HFFc6 (cell line): Measurements from ENCODE around the gene TBC1D9. TPM values are rescaled to one million over a fixed set of nuclear protein-coding genes. Genes with fewer than 3 reads are reported as not detected.

Source experiments
- DNase-seq: peaks from one replicate; pipeline ENCODE4 v3.0.0-alpha.2; 2018
- H3K27ac Mint-ChIP-seq: 2 replicates; pipeline ENCODE4 v1.8.0; 2020; ENCODE audit warnings: mild to moderate bottlenecking, mixed read lengths
- H3K27me3 Mint-ChIP-seq: 2 replicates; pipeline ENCODE4 v1.8.0; 2021; ENCODE audit warnings: mild to moderate bottlenecking, moderate library complexity, mixed read lengths; ENCODE audit not compliant: insufficient read depth
- H3K36me3 Mint-ChIP-seq: 2 replicates; pipeline ENCODE4 v1.8.0; 2021; ENCODE audit warnings: low read depth, mixed read lengths
- H3K4me1 Mint-ChIP-seq: 2 replicates; pipeline ENCODE4 v1.8.0; 2020; ENCODE audit warnings: low read depth, mixed read lengths
- H3K4me3 Mint-ChIP-seq: 2 replicates; pipeline ENCODE4 v1.8.0; 2020; ENCODE audit warnings: mild to moderate bottlenecking, moderate library complexity, mixed read lengths
- H3K9me3 Mint-ChIP-seq: 2 replicates; pipeline ENCODE4 v1.8.0; 2020; ENCODE audit warnings: mild to moderate bottlenecking, mixed read lengths
- CTCF ChIP-seq: fragments of 200-600 bp; sonication (generic); IDR thresholded peaks from 2 replicates; pipeline ENCODE4 v1.5.0; 2021; ENCODE audit warnings: antibody characterized with exemption, mild to moderate bottlenecking
- long read RNA-seq: library from polyadenylated mRNA; unstranded; transcript quantifications from one replicate; pipeline ENCODE4 v2.0.0, GENCODE V29; 2019
- total RNA-seq, 6 experiments: library from RNA; stranded (reverse); fragmentation: NEBNext Ultra II Directional; extraction: Animal tissue kit (Norgen Biotek cat#: 25700); gene quantifications; 2 replicates in 1 of 6; 3 replicates in 5 of 6; pipeline ENCODE4 v1.2.3, GENCODE V29; 2021

Gene TBC1D9
- total RNA-seq, result 10 to 100 TPM; 16.3 to 18.8 (median 18.1) TPM
- long read RNA-seq, full-length matches to known transcripts, result 4 of 8 reads
- long read RNA-seq, partial matches to known transcripts, result 2 of 8 reads
- long read RNA-seq, other reads (novel, unspliced or antisense), result 2 of 8 reads

- peak within 1 kb of the TSS; percentile 90 for H3K4me3 Mint-ChIP-seq
- H3K4me1 Mint-ChIP-seq, result peaks cover 17% of the 10 kb centered on the region
- peak; percentile 57 for TF ChIP-seq CTCF
- peak within 1 kb of the TSS; percentile 73 for H3K27ac Mint-ChIP-seq
- DNase-seq, result peak; percentile 49
- H3K27me3 Mint-ChIP-seq, result no peaks in the 10 kb centered on the region; the same call in none of the 2 replicates
- H3K9me3 Mint-ChIP-seq, result no peaks in the 10 kb centered on the region
- peaks cover 5% of the 10 kb centered on the region; the same call in 1 of the 2 replicates for H3K36me3 Mint-ChIP-seq
Observed at GRCh38 chr4:140756319-140757231, at the start of gene TBC1D9. Gene TBC1D9, minus strand, starts transcription at chr4:140756385. Its CDS starts 340 bp downstream, at chr4:140756045.

DNA sequence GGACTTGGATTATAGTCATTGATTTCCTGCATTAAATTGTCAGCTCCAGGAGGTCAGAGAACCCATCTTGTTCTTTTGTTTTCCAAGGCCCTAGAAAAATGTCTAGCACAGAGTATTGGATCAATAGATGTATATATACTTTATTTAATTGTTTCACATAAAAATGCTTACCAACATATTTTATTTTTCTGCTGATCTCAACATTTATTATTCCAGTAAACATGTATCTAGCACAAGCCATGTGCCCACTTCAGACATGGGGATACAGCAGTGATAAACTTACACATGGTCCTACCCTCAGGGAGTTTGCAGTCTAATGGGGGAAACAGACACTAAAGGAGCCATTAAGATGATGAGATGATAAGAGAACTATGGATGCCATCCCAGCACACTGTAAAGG is 49.1 kb upstream of the TBC1D9 start:
- no peak for DNase-seq
- Mint-ChIP-seq H3K36me3 (no peaks in the 10 kb centered on the region; the same call in 1 of the 2 replicates), H3K9me3 (no peaks in the 10 kb centered on the region), H3K4me1 (peaks cover 8% of the 10 kb centered on the region), H3K27ac (no peak overlapping the region), H3K4me3 (no peak overlapping the region), H3K27me3 (peaks cover 29% of the 10 kb centered on the region)
- TF ChIP-seq CTCF, result no peak

- Mint-ChIP-seq H3K4me1 (peaks cover 2% of the 10 kb centered on the region), H3K9me3 (no peaks in the 10 kb centered on the region), H3K36me3 (no peaks in the 10 kb centered on the region; the same call in 1 of the 2 replicates), H3K4me3 (no peak overlapping the region), H3K27me3 (peaks cover 19% of the 10 kb centered on the region), H3K27ac (no peak overlapping the region)
- no peak for TF ChIP-seq CTCF
- DNase-seq, result no peak
Observed at GRCh38 chr4:140802591-140802990, 46.4 kb upstream of the TBC1D9 start.

DNA sequence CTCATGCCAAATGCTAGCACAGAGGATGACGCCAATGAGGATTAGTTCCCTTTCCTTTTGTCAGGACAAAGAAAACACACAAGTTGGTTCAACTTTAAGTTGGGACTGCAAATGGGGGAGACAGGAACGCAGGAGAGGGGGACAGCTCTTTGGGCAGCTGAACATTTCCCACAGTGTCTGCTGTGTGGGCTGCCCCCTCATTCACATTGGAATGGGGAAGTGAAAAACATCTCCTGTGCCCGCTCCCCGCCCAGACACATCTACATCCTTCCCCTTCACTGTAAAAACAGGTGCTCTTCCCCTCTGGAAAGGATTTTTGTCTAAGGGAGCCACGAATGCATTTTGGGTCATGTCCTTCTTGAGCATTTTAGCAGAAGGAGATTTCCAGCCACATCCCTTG is 44.5 kb upstream of the TBC1D9 start:
- Mint-ChIP-seq H3K36me3 (no peaks in the 10 kb centered on the region; the same call in 1 of the 2 replicates), H3K4me1 (no peaks in the 10 kb centered on the region), H3K27ac (no peak overlapping the region), H3K27me3 (peaks cover 22% of the 10 kb centered on the region), H3K9me3 (no peaks in the 10 kb centered on the region), H3K4me3 (no peak overlapping the region)
- no peak for TF ChIP-seq CTCF
- no peak for DNase-seq

DNA sequence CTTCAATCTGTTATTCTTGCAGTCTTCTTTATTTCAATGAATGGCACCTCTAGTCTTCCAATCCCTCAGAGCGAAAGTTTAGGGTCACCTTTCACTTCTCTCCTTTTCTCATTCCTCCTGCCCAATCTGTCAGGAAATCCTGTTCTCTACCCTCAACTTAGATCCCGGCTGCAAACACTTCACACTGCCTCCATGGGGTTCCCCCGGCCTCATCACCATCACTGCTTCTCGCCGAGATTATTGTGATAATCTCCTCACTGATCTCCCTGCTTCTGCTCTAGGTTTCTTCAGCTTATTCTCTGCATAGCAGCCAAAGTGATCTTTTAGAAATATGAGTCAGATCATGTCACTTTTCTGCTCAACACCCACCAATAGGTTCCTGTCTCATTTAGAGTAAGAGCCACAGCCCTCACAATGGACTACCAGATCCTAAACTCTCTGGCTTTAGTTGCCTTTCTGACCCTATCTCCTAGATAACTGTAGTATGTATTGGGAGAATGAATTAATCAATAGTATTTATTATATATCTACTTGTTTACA is 43.6 kb upstream of the TBC1D9 start:
- H3K9me3 Mint-ChIP-seq, result no peaks in the 10 kb centered on the region
- H3K36me3 Mint-ChIP-seq, result no peaks in the 10 kb centered on the region
- DNase-seq, result no peak
- H3K4me1 Mint-ChIP-seq, result no peaks in the 10 kb centered on the region
- no peak overlapping the region for H3K4me3 Mint-ChIP-seq
- no peak overlapping the region for H3K27ac Mint-ChIP-seq
- peaks cover 19% of the 10 kb centered on the region for H3K27me3 Mint-ChIP-seq
- no peak for TF ChIP-seq CTCF
